ENCODE results near the gene PTPN9.
"Not testable (repeated sequence)": the region's sequence is repeated elsewhere in the genome, so short reads cannot be mapped to it uniquely, and the experiment has no call there.

PTPN9 gene

GRCh38 chr15:75493732-75494131 lies 85.4 kb downstream of the PTPN9 start:
- no peak for ATAC-seq
- TF ChIP-seq ZFP30 (CRISPR knock-in tag; IDR thresholded peaks at IDR 0.05) (no peak), ARNTL (CRISPR knock-in tag; IDR thresholded peaks at IDR 0.05; ENCODE audit: borderline replicate concordance, low read depth) (no peak), CREB5 (CRISPR knock-in tag; IDR thresholded peaks at IDR 0.05; ENCODE audit: low read depth) (no peak), OSR1 (CRISPR knock-in tag; IDR thresholded peaks at IDR 0.05) (no peak), ISL1 (CRISPR knock-in tag; IDR thresholded peaks at IDR 0.05) (no peak), ZNF565 (CRISPR knock-in tag; conservative IDR thresholded peaks at IDR 0.05; ENCODE audit: low read depth) (no peak), SNAI2 (CRISPR knock-in tag; IDR thresholded peaks at IDR 0.05) (no peak), ZC3H10 (CRISPR knock-in tag; IDR thresholded peaks at IDR 0.05) (no peak), CSRNP3 (CRISPR knock-in tag; IDR thresholded peaks at IDR 0.05) (no peak), GLIS3 (CRISPR knock-in tag; IDR thresholded peaks at IDR 0.05) (no peak), TSHZ2 (CRISPR knock-in tag; IDR thresholded peaks at IDR 0.05) (no peak), PPARA (CRISPR knock-in tag; IDR thresholded peaks at IDR 0.05; ENCODE audit: borderline replicate concordance) (no peak), ZFP3 (CRISPR knock-in tag; IDR thresholded peaks at IDR 0.05) (no peak), POU6F1 (CRISPR knock-in tag; IDR thresholded peaks at IDR 0.05; ENCODE audit: borderline replicate concordance, low read depth) (no peak), TCF4 (CRISPR knock-in tag; IDR thresholded peaks at IDR 0.05; ENCODE audit: borderline replicate concordance) (no peak), TOX (CRISPR knock-in tag; IDR thresholded peaks at IDR 0.05; ENCODE audit: borderline replicate concordance) (no peak), RARB (CRISPR knock-in tag; IDR thresholded peaks at IDR 0.05) (no peak), ZNF8 (CRISPR knock-in tag; IDR thresholded peaks at IDR 0.05) (no peak), CSDC2 (CRISPR knock-in tag; IDR thresholded peaks at IDR 0.05) (no peak), ZNF70 (CRISPR knock-in tag; IDR thresholded peaks at IDR 0.05) (no peak)

- TF ChIP-seq BACH2 (CRISPR knock-in tag; IDR thresholded peaks at IDR 0.05; ENCODE audit: borderline replicate concordance) (no peak), GLIS3 (CRISPR knock-in tag; IDR thresholded peaks at IDR 0.05) (no peak), TSHZ2 (CRISPR knock-in tag; IDR thresholded peaks at IDR 0.05) (no peak), TOX (CRISPR knock-in tag; IDR thresholded peaks at IDR 0.05; ENCODE audit: borderline replicate concordance) (no peak), ISL1 (CRISPR knock-in tag; IDR thresholded peaks at IDR 0.05) (no peak), ZC3H10 (CRISPR knock-in tag; IDR thresholded peaks at IDR 0.05) (no peak)
- ATAC-seq, result no peak
Measured at GRCh38 chr15:75483961-75484360, 95.2 kb downstream of the PTPN9 start.

- not testable (repeated sequence) for ATAC-seq
Measured at GRCh38 chr15:75483556-75483955, 95.6 kb downstream of the PTPN9 start.

Measured in SK-N-SH treated with all-trans-retinoic acid at 6 μM for 48 hours (cell line).